HCT116 (cell line): ENCODE results near the gene ACTBL2. TPM values are rescaled to one million over a fixed set of nuclear protein-coding genes. Genes with fewer than 3 reads are reported as not detected.

Experiments used
- ATAC-seq: fragments of 200-7000 bp; cut with Tn5 transposase; 2 replicates; pipeline ENCODE4 v1.9.1; 2020; ENCODE audit warnings: mild to moderate bottlenecking, moderate library complexity
- BruUV-seq: library from RNA; stranded (reverse); fragments of 400-500 nt; replicated peaks from 2 replicates; lab custom pipeline; 2021; lab: Mats Ljungman, UMichigan
- CTCF ChIA-PET: fragments of 300-600 bp; sonication (Branson Sonifier 250); formaldehyde crosslinking; loops from one replicate; lab custom pipeline; 2021; ENCODE audit warnings: antibody characterized with exemption; lab: Charles Lee
- POLR2A ChIA-PET: fragments of 300-600, 350-600 bp; sonication (Branson Sonifier 250); formaldehyde crosslinking; loops from one replicate; lab custom pipeline; 2021; ENCODE audit warnings: antibody characterized with exemption; lab: Charles Lee
- RAD21 ChIA-PET, 2 experiments: fragments of 300-600 bp; sonication (Branson Sonifier 250); formaldehyde crosslinking; loops; one replicate each; lab custom pipeline; 2023; ENCODE audit warnings: low total read pairs in 2 of 2; ENCODE audit not compliant: uncharacterized antibody in 2 of 2, unreplicated experiment in 2 of 2, low non-redundant PET in 1 of 2; lab: Charles Lee
- DNase-seq: peaks from one replicate; pipeline ENCODE4 v3.0.0-alpha.2; 2010; ENCODE audit warnings: low read depth, low spot score
- H2AFZ ChIP-seq: fragments of 200-600 bp; shearing (Covaris generic), sonication (generic); 2 replicates; pipeline ENCODE4 v1.6.1; 2017; ENCODE audit warnings: low read depth, mixed run types, mixed read lengths, antibody characterized with exemption, low read length; ENCODE audit not compliant: poor library complexity, severe bottlenecking
- H3K27ac ChIP-seq: 2 replicates; pipeline ENCODE4 v1.5.1; 2012; ENCODE audit warnings: low read depth, low read length
- H3K27me3 ChIP-seq: fragments of 200-600 bp; sonication (generic); 2 replicates; pipeline ENCODE4 v1.6.1; 2016; ENCODE audit warnings: mixed run types, low read length, mixed read lengths; ENCODE audit not compliant: insufficient read depth
- H3K36me3 ChIP-seq, 2 experiments: fragments of 200-500 bp in 1 of 2; fragments of 200-600 bp in 1 of 2; sonication (Bioruptor generic) in 1 of 2; sonication (generic) in 1 of 2; 2 replicates each; pipeline versions ENCODE4 v1.5.1 to v1.6.1; 2014 to 2016; ENCODE audit warnings: low read length in 2 of 2, inconsistent platforms in 1 of 2, mixed read lengths in 1 of 2, mixed run types in 1 of 2; ENCODE audit not compliant: insufficient read depth in 2 of 2, control insufficient read depth in 1 of 2
- H3K4me1 ChIP-seq, 2 experiments: fragments of 200-600 bp in 1 of 2; sonication (generic) in 1 of 2; 2 replicates each; pipeline versions ENCODE4 v1.5.1 to v1.6.1; 2012 to 2017; ENCODE audit warnings: low read length in 2 of 2, inconsistent platforms in 1 of 2, mild to moderate bottlenecking in 1 of 2, mixed read lengths in 1 of 2, mixed run types in 1 of 2, moderate library complexity in 1 of 2; ENCODE audit not compliant: insufficient read depth in 2 of 2, control insufficient read depth in 1 of 2
- H3K4me2 ChIP-seq: fragments of 200-600 bp; sonication (generic); 2 replicates; pipeline ENCODE4 v1.6.1; 2017; ENCODE audit warnings: mixed run types, low read length, mixed read lengths
- H3K4me3 ChIP-seq, 2 experiments: fragments of 200-600 bp in 1 of 2; sonication (generic) in 1 of 2; replicated peaks in 1 of 2; 2 replicates each; pipeline ENCODE4 v1.5.1; 2011 to 2016; ENCODE audit warnings: low read length in 2 of 2, control low read depth in 1 of 2, low read depth in 1 of 2, mild to moderate bottlenecking in 1 of 2, mixed read lengths in 1 of 2, mixed run types in 1 of 2
- H3K79me2 ChIP-seq: fragments of 200-600 bp; sonication (generic); 2 replicates; pipeline ENCODE4 v1.6.1; 2017; ENCODE audit warnings: mild to moderate bottlenecking, mixed run types, low read length, moderate library complexity, mixed read lengths; ENCODE audit not compliant: insufficient read depth
- H3K9ac ChIP-seq: fragments of 200-600 bp; sonication (generic); 2 replicates; pipeline ENCODE4 v1.6.1; 2016; ENCODE audit warnings: low read length, mixed read lengths
- H3K9me2 ChIP-seq: fragments of 200-600 bp; sonication (generic), shearing (Covaris generic); 2 replicates; pipeline ENCODE4 v1.6.1; 2017; ENCODE audit warnings: mixed run types, mild to moderate bottlenecking, moderate library complexity; ENCODE audit not compliant: insufficient read depth
- H3K9me3 ChIP-seq, 2 experiments: fragments of 200-500 bp in 1 of 2; fragments of 200-600 bp in 1 of 2; sonication (Bioruptor generic) in 1 of 2; sonication (generic) in 1 of 2; 2 replicates each; pipeline ENCODE4 v1.6.1; 2014 to 2017; ENCODE audit warnings: low read length in 2 of 2, mixed read lengths in 2 of 2, inconsistent platforms in 1 of 2, low read depth in 1 of 2, mild to moderate bottlenecking in 1 of 2, mixed run types in 1 of 2, moderate library complexity in 1 of 2; ENCODE audit not compliant: control insufficient read depth in 1 of 2, insufficient read depth in 1 of 2
- H4K20me1 ChIP-seq: fragments of 200-600 bp; sonication (generic), shearing (Covaris generic); 2 replicates; pipeline ENCODE4 v1.6.1; 2017; ENCODE audit warnings: mixed run types, mild to moderate bottlenecking, moderate library complexity; ENCODE audit not compliant: insufficient read depth
- ATF3 ChIP-seq: IDR thresholded peaks from 2 replicates; pipeline ENCODE4 v1.6.1; 2012
- CBX3 ChIP-seq: IDR thresholded peaks from 2 replicates; pipeline ENCODE4 v1.6.1; 2012; ENCODE audit warnings: low read depth
- CEBPB ChIP-seq: IDR thresholded peaks from 2 replicates; pipeline ENCODE4 v1.6.1; 2012; ENCODE audit warnings: low read depth
- EGR1 ChIP-seq: IDR thresholded peaks from 2 replicates; pipeline ENCODE4 v1.6.1; 2012; ENCODE audit warnings: low read depth
- EZH2 ChIP-seq: fragments of 200-600 bp; sonication (generic); IDR thresholded peaks from 2 replicates; pipeline ENCODE4 v1.6.1; 2017; ENCODE audit warnings: antibody characterized with exemption, mixed run types
- EZH2phosphoT487 ChIP-seq: fragments of 200-600 bp; IDR thresholded peaks from 2 replicates; pipeline ENCODE4 v1.6.1; 2018; ENCODE audit warnings: antibody characterized with exemption, borderline replicate concordance
- FOSL1 ChIP-seq: IDR thresholded peaks from 2 replicates; pipeline ENCODE4 v1.6.1; 2012; ENCODE audit warnings: low read depth
- JUND ChIP-seq: IDR thresholded peaks from 2 replicates; pipeline ENCODE4 v1.6.1; 2012
- POLR2AphosphoS5 ChIP-seq: IDR thresholded peaks from 2 replicates; pipeline ENCODE4 v1.6.1; 2011; ENCODE audit warnings: mild to moderate bottlenecking, low read depth, low read length, moderate library complexity
- RAD21 ChIP-seq: IDR thresholded peaks from 2 replicates; pipeline ENCODE4 v1.6.1; 2012; ENCODE audit warnings: low read depth, mild to moderate bottlenecking
- REST ChIP-seq: IDR thresholded peaks from 2 replicates; pipeline ENCODE4 v1.6.1; 2012; ENCODE audit warnings: low read depth
- SIN3A ChIP-seq: IDR thresholded peaks from 2 replicates; pipeline ENCODE4 v1.6.1; 2012; ENCODE audit warnings: low read depth
- SP1 ChIP-seq: IDR thresholded peaks from 2 replicates; pipeline ENCODE4 v1.6.1; 2012; ENCODE audit warnings: low read depth
- TCF7L2 ChIP-seq: IDR thresholded peaks from 2 replicates; pipeline ENCODE4 v1.7.0; 2011; ENCODE audit warnings: borderline replicate concordance, inconsistent platforms; ENCODE audit not compliant: insufficient read depth, insufficient read length; ENCODE audit errors: extremely low read depth
- YY1 ChIP-seq: IDR thresholded peaks from 2 replicates; pipeline ENCODE4 v1.6.1; 2011; ENCODE audit warnings: low read length, low read depth, moderate library complexity, mild to moderate bottlenecking; ENCODE audit not compliant: insufficient replicate concordance; ENCODE audit errors: extremely low read depth
- ZFX ChIP-seq: fragments of 450-650 bp; IDR thresholded peaks from 2 replicates; pipeline ENCODE4 v1.6.1; 2017
- intact Hi-C: fragments of 100-400 bp; cut with micrococcal nuclease; formaldehyde crosslinking; loops from 2 replicates; pipeline ENCODE4 v1.10.0; 2022
- total RNA-seq: library from RNA; stranded (reverse); gene quantifications from one replicate; pipeline ENCODE4 v1.2.1, GENCODE V29; 2021; ENCODE audit not compliant: unreplicated experiment
- TF ChIP-seq, protein P1 (sequence below): IDR thresholded peaks from 2 replicates; pipeline ENCODE4 v1.6.1; 2011; ENCODE audit warnings: mild to moderate bottlenecking, low read length, moderate library complexity; ENCODE audit not compliant: insufficient replicate concordance; ENCODE audit errors: extremely low read depth

ACTBL2 gene
- total RNA-seq, 1 experiment from 2014 or later: 0.07 TPM

GRCh38 chr5:57478826-57479225 lies 3.8 kb downstream of the ACTBL2 start:
- H2AFZ ChIP-seq: no peak overlapping the region
- no peaks in the 10 kb centered on the region for H3K36me3 ChIP-seq
- ChIA-PET RAD21 (no interaction called here), CTCF (no interaction called here), POLR2A (no interaction called here)
- no peaks in the 10 kb centered on the region for H3K9me2 ChIP-seq
- ATAC-seq (no peak), DNase-seq (no peak)
- no peaks in the 10 kb centered on the region for H3K9me3 ChIP-seq
- H3K4me1 ChIP-seq: 0 out of 4 replicates have a peak, but pooled peaks cover 0 to 5% of the 10 kb centered on the region in 2 experiments
- no peak overlapping the region for H3K27ac ChIP-seq
- no peak overlapping the region for H3K4me2 ChIP-seq
- no peaks in the 10 kb centered on the region for H4K20me1 ChIP-seq
- TF ChIP-seq REST (no peak), FOSL1 (no peak), CBX3 (no peak), EZH2phosphoT487 (no peak), SP1 (no peak), SIN3A (no peak), YY1 (no peak), POLR2AphosphoS5 (no peak), EZH2 (no peak), EGR1 (no peak), TCF7L2 (no peak), ZFX (no peak), CEBPB (no peak), RAD21 (no peak), JUND (no peak), ATF3 (no peak)
- TF ChIP-seq, protein P1, sequence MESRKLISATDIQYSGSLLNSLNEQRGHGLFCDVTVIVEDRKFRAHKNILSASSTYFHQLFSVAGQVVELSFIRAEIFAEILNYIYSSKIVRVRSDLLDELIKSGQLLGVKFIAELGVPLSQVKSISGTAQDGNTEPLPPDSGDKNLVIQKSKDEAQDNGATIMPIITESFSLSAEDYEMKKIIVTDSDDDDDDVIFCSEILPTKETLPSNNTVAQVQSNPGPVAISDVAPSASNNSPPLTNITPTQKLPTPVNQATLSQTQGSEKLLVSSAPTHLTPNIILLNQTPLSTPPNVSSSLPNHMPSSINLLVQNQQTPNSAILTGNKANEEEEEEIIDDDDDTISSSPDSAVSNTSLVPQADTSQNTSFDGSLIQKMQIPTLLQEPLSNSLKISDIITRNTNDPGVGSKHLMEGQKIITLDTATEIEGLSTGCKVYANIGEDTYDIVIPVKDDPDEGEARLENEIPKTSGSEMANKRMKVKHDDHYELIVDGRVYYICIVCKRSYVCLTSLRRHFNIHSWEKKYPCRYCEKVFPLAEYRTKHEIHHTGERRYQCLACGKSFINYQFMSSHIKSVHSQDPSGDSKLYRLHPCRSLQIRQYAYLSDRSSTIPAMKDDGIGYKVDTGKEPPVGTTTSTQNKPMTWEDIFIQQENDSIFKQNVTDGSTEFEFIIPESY: no peak
- no peaks in the 10 kb centered on the region for H3K27me3 ChIP-seq
- no peaks in the 10 kb centered on the region for H3K79me2 ChIP-seq
- H3K9ac ChIP-seq: no peak overlapping the region
- no peak overlapping the region for H3K4me3 ChIP-seq
- intact Hi-C loops: no loop called here
- BruUV-seq: no TSS peak
